GM18868 (cell line): ENCODE data around the gene HEPHL1.
"Not testable (repeated sequence)": the region's sequence is repeated elsewhere in the genome, so short reads cannot be mapped to it uniquely, and the experiment has no call there.

ENCODE experiments used
- ATAC-seq: cut with Tn5 transposase; IDR thresholded peaks from one replicate; pipeline ENCODE4 v1.9.1; 2021; ENCODE audit warnings: mild to moderate bottlenecking, moderate library complexity; ENCODE audit not compliant: unreplicated experiment

The HEPHL1 gene, protein sequence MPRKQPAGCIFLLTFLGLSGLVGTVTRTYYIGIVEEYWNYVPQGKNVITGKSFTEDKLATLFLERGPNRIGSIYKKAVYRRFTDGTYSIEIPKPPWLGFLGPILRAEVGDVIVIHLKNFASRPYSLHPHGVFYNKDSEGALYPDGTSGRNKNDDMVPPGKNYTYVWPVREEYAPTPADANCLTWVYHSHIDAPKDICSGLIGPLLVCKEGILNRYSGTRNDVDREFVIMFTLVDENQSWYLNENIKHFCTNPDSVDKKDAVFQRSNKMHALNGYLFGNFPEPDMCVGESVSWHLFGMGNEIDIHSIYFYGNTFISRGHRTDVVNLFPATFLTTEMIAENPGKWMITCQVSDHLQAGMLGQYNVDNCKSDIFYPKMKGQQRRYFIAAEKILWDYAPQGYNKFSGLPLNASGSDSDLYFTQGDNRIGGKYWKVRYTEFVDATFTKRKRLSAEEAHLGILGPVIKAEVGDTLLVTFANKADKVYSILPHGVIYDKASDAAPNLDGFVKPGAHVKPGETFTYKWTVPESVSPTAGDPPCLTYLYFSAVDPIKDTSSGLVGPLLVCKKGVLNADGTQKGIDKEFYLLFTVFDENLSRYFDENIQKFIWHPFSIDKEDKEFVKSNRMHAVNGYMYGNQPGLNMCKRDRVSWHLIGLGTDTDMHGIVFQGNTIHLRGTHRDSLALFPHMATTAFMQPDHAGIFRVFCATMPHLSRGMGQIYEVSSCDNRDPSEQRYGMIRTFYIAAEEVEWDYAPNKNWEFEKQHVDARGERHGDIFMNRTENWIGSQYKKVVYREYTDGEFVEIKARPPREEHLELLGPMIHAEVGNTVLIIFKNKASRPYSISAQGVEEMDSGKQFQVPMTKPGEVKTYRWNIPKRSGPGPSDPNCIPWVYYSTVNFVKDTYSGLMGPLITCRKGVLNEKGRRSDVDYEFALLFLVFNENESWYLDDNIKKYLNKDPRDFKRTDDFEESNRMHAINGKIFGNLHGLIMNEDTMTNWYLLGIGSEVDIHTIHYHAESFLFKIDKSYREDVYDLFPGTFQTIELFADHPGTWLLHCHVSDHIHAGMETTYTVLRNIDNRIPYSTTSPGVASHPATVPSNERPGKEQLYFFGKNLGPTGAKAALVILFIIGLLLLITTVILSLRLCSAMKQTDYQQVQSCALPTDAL

DNA sequence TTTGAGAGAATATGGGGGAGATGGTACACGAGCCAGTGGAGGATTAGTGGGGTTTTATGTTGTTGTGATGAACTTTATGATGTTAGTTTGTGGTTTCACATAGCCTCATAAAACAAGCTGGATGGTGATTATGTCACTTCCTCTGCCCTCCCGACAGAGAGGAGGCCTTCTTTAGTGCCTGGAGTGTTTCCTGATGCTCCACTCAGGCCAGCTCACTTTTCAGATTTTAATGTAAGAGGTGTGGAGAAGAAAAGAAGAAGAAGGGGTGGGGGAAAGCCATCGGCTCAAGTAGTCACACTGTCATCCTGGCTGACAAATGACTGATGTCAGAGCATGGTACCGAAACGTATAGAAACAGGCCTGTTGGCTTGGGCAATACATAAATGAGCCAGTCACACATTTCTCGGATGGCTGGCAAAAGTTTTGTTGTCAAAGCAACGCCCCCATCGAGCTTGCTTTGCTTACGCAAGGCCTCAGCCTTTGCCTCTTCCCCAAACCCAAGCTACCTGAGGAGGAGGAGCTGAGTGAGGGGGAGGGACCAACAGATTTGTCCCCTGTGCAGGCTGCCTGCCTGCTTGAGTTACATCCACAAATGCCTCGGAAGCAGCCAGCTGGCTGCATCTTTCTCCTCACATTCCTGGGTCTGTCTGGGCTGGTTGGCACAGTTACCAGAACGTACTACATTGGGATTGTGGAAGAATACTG is at the start of gene HEPHL1:
Gene HEPHL1 (plus strand): TSS at position 578 of the 705 bp plus-strand sequence. CDS start 15 bp downstream, at position 593.
- ATAC-seq = no peak

DNA sequence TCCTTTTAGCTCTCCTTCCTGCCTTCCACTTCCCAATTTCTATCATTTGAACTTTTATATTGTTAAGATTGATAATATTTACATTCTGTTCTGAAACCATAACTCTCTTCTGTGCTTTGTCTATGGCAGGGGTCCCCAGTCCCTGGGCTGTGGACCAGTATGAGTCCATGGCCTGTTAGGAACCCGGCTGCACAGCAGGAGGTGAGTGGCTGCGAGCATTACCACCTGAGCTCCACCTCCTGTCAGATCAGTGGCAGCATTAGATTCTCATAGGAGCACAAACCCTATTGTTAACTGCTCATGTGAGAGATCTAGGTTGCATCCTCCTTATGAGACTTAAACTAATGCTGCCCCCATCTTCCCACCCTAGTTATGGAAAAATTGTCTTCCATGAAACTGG is 48.4 kb upstream of the HEPHL1 start:
- no peak for ATAC-seq

DNA sequence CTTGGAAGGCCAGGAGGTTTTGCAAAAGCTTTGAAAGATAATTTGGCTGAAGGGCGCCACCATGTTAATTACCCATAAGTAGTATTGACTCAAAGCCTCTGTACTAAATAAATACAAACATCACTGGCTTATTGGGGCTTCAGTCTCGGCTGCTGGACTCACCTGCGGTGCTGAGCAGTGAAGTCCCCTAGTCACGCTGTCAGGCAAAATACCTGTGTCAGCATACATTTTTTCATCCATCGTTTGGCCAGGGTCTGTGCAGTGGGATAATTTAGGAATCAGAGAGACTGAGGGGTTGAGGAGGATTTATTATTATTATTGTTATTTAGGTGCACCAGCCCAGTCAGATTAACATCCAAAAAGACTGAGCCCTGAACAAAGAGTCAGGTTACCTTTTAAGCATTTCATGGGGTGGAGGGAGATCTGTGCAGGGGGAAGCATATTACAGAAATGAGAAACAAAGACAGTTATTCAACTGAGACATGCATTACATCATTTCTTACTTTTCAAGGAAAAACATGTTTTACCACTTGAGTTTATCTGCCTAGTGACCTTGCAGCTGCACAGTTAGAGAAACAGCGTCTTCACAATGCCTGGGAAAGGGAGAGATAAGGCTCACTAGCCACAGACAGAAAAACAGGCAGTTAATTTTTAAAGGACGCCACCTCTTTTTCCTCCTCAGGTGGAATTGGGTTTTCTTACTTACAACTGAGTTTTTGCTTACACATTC is 47.7 kb upstream of the HEPHL1 start:
- ATAC-seq = not testable (repeated sequence)

DNA sequence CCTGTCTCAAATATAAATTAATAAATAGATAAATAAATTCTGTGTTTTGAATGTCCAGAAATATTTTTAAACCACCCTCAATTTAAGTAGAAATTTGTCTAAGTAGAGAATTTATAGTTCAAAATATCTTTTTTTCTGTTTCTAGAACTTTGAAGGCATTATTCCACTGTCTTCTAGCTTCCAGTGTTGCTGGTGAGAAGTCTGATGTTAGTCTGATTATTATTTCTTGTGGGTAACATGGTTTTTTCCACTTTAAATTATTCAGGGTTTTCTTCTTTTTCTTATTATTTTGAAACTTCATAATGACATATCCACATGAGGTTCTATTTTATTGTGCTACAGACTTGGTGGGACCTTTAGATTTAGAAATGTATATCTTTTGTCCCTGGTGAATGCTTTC is 46.4 kb upstream of the HEPHL1 start:
- ATAC-seq = no peak

DNA sequence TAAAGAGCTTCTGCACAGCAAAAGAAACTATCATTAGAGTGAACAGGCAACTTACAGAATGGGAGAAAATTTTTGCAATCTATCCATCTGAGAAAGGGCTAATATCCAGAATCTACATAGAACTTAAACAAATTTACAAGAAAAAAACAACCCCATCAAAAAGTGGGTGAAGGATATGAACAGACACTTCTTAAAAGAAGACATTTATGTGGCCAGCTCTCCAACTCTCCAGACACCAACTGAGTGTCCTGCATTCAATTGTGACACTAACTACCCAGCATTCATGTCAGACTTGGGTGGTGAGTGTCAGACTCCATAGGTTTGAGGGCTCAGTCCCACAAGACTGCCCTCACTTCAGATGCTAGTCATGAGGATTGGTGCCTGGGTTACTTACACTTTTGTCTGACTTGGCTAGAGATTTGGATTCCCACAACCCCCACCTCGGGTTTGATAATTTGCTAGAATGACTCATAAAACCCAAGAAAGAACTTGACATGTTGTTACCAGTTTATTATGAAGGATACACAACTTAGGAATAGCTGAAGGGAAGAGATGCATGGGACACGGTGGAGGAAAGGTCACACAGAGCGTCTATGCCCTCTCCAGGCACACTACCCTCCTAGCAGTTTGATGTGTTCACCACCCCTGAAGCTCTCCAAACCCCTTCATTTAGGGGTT is 44.4 kb upstream of the HEPHL1 start:
- ATAC-seq = not testable (repeated sequence)

DNA sequence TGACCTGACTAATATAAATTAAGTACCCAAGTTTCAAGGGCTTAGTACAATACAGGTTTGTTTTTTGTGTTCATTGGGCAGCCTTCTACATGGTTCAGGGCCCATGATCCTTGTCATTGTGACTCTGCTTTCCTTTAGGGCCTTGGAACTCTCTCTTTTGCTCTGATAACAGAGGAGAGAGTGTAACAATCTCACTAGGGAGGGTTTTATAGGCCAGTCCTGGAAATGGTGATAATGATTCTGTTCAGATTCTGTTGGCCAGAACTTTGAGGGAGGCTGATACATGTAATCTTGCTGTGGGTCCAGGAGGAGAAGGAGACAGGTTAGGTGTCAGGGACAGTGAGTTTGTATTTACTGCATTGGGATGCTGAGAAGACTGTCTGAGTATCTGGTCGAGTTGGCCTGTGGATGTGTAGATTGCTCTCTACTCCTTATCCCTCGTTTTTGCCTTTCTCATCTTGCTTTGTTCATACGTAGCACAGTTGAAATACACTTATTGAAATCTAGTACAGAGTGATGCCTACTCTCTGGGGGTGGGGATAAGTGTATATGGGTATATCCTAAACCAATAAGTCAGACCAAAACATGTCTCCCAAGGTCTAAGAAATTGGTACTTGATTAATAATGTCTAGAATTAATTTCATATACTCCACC is 37.5 kb upstream of the HEPHL1 start:
- ATAC-seq = no peak

DNA sequence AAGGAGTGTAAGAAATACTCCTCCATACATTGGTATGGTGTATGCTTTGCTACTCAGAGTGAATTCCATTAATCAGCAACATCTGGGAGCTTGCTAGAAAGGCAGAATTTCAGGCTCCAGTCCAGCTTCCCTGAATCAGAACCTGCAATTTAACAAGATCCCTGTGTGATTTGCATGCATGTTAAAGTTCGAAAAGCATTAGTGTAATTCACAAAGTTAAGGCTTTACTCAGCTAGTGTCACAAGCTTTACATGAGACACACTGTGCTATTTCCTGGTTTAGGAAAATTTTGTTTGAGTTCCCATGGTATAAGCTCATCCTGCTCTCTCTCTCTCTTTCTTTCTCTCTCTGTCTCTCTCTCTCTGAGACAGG is 37.0 kb upstream of the HEPHL1 start:
- ATAC-seq = no peak

DNA sequence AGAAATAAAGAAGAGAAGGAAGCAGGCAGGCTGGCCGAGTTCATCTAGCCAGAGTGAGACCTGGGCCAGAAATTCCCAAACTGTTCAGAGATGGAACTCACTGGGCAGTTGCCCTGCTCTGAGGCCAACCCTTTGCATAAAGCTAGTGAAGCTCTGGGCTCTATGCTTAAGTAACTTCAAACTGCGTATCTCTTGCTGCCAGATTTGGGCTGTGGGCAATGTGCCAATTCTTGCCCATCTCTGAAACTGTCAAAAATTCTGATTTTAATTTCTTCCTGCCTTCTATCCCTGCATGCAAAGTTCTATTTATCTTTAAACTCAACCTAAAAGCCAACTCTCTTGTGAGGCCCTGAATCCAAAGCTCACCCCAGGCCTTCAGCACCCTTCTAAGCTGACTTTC is 36.2 kb upstream of the HEPHL1 start:
- no peak for ATAC-seq

DNA sequence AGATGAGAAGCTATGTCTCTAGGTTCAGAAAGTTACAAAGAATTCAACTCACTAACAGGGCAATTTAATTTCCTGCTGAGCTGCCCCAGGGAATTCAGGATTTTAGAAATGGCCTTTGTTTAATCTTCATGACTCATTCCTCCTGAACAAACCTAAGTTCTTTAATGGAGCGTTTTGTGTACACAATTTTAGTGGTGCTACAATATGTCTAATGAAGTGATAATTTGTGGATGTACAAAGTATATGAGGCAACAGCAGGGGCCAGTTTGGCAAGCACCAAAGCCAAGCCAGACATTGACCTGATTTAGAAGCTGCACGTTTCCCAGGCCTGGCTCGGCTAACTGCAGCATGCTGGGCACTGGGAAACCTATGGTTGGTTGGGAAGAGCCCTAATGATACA is 34.4 kb upstream of the HEPHL1 start:
- ATAC-seq = no peak

DNA sequence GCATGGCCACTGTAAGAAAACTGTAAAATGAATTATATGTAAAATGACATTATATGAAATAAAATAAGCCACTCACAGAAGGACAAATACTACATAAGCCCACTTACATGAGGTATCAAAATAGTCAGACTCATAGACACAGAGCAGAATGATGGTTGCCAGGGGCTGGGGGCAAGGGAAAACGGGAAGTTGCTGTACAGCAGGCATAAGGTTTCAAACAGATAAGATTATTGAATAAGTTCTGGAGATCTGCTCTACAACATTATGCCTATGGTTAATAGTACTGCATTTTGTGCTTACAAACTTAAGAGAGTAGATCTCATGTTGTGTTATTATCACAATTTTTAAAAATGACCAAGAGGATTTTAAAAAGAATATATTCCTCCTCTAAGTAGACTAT is 32.7 kb upstream of the HEPHL1 start:
- ATAC-seq = no peak

DNA sequence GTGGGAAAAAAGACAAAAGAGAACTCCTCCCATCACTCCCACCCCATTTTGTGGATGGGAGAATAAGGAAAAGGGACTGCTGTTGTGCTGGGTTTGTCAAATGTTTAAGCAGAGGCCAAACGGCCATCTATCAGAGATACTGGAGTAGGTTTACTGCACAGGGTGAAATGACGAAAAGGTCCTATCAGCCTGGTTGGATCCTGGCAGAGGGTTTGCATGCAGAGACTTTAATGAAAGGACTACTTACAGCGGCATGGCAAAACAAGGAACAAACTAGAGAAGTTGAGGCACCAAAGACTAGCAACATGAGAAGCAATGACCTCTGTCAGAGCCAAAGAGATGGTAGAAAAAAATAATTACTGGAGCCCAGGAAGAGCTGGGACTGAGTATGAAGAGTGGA is 32.2 kb upstream of the HEPHL1 start:
- ATAC-seq = no peak

DNA sequence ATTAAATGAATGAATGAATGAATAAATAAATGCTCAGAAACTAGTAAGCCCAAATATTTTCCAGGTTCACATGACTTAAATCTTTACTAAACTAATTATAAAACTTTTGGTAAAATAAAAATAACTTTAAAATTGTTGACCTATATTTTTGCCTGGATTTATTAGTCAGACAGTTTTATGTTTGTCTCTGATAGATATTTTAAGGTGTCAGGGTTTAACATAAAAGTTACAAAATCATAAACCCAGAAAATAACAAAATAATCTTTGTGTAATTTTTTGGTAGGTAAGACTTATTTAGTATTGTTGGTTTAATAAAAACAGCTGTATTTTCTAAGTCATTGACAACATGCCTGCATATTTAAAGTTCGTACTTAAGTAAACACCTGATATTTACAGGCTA is 27.4 kb upstream of the HEPHL1 start:
- no peak for ATAC-seq

DNA sequence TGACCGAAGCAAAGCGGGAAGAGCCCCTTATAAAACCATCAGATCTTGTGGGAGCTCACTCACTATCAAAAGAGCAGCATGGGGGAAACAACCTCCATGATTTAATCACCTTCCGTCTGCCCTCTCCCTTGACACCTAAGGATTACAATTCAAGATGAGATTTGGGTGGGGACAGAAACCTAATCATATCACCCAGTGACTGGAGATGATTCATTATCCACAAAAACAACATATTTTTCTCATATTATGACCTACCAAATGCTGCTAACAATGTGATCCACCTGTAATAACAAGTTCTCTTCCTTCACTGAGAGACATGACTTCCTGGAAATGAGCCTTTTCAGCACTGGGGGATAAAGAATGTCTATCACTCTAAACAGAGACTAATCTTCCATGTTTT is 23.4 kb upstream of the HEPHL1 start:
- ATAC-seq = no peak

DNA sequence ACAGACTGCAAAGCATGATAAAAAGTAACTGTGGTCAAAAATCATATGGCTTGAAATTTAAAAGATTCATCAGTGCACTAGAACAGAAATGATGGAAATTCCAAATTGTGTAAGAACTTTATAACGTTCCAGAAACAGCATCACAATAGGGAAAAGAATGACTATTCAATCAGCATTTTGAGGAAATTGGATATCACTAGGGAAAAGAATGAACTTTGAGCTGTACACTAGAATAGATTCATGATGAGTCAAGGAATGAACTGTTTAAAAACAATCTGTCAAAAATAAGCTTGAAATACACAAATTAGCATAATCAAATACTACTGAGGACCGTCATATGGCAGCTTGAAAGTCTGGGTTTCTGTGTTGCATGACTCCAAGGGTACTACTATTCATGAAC is 20.5 kb upstream of the HEPHL1 start:
- no peak for ATAC-seq

DNA sequence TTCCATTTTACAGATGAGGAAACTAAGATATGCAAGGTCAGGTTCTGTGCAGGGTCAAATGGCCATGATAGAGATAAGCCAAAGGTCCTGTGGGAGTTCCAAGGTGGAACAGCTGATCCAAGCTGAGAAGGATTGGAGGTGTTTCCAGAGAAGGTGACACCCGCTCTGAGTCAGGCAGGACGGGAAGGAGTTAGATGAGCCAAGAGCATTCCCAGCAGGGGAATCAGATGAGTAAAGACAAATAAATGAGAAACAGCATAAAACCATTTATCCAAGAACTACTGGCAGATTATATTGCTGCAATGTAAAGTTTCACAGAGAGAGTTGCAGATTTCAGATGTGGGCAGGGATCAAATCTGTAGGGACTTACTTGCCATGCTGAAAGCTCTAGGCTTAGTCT is 18.9 kb upstream of the HEPHL1 start:
- ATAC-seq = no peak

DNA sequence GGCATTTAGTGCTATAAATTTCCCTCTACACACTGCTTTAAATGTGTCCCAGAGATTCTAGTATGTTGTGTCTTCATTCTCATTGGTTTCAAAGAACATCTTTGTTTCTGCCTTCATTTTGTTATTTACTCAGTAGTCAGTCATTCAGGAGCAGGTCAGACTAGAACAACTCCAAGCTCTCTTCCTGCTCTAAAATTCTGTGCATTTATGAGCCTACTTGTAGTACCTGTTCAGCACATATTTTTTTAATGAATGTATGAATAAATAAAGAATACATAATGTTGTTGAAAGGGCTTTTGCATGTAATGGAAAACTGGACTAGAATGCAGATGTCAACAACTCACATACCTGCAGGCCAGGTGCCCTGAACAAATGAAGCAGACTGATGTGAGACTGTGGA is 13.7 kb upstream of the HEPHL1 start:
- ATAC-seq = no peak

DNA sequence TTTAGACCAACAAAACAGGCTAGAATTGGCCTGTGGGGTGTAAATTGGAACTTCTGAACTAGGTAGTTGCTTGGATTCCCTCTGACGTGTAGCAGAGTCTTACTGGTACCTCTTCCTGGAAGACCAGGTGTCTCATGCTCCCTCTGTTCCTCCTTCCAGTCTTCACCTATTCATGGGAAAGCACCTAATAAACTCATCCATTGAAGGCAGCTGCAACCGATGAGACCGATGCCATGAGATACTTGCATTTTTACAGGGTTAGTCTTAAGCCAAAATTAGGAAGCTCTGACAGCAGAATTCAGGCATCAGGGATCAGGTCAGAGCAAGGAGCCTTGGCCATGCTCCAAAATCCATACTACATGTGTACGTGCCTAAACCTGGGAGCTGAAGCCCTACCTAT is 13.2 kb upstream of the HEPHL1 start:
- no peak for ATAC-seq

DNA sequence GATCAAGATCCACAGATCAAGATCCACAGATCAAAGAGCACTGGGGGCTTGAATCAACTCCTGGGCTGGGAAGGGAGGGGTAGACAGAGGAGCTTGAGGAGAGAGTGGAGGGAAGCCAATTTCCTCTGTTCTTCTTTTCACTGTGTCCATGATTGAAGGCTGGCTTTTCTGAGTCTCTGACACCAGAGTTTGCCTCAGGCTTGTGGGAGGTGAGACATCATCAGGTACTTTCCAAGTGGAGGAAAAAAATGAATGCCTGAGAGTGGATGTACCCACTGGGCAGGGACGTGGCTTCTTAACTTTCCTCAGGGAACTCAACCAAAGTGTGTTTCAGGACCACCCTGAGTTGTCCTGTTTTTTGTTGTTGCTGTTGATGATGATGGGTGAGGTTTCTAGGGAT is 11.0 kb upstream of the HEPHL1 start:
- no peak for ATAC-seq

DNA sequence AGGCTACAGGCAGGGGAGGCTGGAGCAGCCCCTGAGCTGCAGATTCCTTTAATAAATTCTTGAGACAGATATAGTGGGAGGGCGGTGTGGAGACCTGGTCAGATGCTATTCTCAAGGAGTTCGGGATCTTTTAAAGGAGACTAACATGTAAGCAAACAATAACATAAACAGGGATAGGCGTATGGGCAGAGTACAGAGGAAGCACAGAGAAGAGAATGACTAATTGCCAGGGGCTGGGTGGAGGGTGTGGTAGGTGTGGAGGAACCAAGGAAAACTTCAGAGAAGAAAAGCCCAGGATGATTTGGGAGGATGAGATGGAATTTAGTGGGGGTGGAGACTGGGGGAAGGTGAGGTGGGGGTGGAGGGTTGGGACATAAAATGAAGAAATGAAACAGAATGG is 9.7 kb upstream of the HEPHL1 start:
- ATAC-seq = no peak
